DOHH2 (cell line): ENCODE results near the gene EEIG2.

Experiments used
- EZH2phosphoT487 ChIP-seq: fragments of 200-600 bp; sonication (generic); IDR thresholded peaks from 2 replicates; pipeline ENCODE4 v1.6.1; 2017; ENCODE audit warnings: borderline replicate concordance, mild to moderate bottlenecking, antibody characterized with exemption, low read length, moderate library complexity, mixed read lengths
- TF ChIP-seq, protein P1 (sequence below): fragments of 200-600 bp; sonication (generic); IDR thresholded peaks from one replicate; pipeline ENCODE4 v1.5.1; 2014; ENCODE audit warnings: antibody characterized with exemption, mild to moderate bottlenecking, low read depth, low read length; ENCODE audit not compliant: poor library complexity, severe bottlenecking

DNA sequence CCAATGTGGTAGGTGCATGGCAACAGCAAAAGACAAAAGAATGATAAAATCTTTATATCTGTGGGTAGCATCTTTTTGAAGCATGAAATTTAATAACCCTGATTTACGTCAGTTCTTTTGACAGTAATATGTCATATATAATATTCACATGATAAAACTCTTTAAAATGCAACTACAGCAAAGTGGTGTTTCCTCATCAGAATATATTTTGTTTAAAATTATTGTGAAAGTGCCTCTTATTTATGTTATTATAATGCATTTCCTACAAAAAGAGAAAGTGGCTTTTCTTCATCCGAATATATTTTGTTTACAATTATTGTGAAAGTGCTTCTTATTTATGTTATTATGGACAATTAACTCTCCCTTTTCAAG lies 46.9 kb upstream of the EEIG2 start:
- TF ChIP-seq, protein P1, sequence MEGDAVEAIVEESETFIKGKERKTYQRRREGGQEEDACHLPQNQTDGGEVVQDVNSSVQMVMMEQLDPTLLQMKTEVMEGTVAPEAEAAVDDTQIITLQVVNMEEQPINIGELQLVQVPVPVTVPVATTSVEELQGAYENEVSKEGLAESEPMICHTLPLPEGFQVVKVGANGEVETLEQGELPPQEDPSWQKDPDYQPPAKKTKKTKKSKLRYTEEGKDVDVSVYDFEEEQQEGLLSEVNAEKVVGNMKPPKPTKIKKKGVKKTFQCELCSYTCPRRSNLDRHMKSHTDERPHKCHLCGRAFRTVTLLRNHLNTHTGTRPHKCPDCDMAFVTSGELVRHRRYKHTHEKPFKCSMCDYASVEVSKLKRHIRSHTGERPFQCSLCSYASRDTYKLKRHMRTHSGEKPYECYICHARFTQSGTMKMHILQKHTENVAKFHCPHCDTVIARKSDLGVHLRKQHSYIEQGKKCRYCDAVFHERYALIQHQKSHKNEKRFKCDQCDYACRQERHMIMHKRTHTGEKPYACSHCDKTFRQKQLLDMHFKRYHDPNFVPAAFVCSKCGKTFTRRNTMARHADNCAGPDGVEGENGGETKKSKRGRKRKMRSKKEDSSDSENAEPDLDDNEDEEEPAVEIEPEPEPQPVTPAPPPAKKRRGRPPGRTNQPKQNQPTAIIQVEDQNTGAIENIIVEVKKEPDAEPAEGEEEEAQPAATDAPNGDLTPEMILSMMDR = no peak
- no peak for TF ChIP-seq EZH2phosphoT487
